Stimulated activated CD8-positive, alpha-beta memory T cell treated with anti-CD3 and anti-CD28 coated beads, Interleukin-4, amount 100 ng/mL, for 48 hours (primary cell): ENCODE results near the gene MBD6.
"Not testable (repeated sequence)": the region's sequence is repeated elsewhere in the genome, so short reads cannot be mapped to it uniquely, and the experiment has no call there.

Experiments used
- DNase-seq: peaks from one replicate; pipeline ENCODE4 v3.0.0-alpha.2; 2020

MBD6 gene

DNA sequence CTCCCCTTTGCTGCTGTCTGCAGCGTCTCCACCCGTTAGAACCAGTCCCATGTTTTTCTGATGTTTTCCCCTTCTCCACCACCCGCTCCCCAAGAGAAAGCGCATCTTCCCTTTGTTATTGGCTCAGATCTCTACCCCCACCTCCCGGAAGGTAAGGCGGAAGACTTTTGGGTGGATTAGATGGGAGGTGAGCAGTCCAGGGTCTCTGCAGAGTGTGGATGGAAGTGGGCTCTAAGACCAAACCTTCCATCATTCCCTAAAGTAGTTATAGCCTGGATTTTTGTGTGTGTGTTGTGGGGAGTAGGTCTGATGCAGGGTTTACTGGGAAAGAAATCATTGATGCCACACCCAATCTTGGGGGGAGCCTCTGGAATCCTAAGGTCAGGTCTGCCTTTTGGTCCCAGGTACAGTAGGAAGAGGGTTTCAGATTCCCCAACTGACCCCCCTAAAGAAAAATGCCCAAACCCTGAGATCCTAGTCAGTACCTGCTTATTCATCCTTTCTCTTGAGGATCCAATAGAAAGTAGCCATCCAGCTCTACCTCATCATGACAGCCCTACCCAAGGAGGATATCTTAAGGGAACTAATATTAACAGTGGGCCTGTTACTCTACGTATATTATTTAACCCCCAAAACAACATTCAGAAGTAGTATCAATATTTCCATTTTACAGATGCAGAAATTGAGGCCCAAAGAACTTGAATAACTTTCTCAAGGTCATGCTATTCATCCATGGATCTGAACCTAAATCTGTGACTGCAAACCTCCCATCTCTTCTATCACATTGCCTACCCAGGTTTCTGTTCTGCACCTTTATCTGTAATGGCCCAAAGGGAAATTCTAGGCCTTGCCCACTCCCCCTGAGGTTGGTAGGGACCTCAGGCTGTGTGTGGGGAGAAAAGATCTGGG lies 28.3 kb downstream of the MBD6 start:
- no peak for DNase-seq

- no peak for DNase-seq
Observed at GRCh38 chr12:57551637-57552305, 29.1 kb downstream of the MBD6 start.

- no peak for DNase-seq
Observed at GRCh38 chr12:57552306-57552651, 29.7 kb downstream of the MBD6 start.

DNA sequence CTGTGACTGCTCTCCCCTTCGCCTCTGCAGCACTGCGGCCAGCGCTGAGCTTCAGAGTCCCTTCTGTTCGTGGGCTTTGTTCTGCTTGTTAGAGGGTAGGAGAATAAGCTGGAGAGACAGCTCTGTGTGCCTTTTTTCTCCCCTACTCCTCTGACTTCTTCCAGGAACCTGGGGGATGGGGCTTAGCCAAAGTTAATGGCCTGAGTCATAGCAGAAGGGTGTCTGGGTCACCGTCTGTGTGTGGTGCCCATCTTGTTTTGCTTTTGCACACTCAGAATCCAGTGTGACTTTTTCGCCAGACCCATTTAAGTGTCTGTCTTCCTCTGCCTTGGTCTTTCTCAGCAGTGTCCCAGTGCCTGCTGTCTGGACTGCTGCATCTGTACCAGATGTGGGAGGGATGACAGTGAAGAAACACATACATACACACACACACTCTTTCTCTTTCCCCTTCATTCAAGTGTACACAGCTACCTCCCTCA lies 30.2 kb downstream of the MBD6 start:
- no peak for DNase-seq

GRCh38 chr12:57553343-57554202 lies 30.9 kb downstream of the MBD6 start:
- DNase-seq = no peak

- no peak for DNase-seq
Observed at GRCh38 chr12:57554453-57554852, 31.8 kb downstream of the MBD6 start.

DNA sequence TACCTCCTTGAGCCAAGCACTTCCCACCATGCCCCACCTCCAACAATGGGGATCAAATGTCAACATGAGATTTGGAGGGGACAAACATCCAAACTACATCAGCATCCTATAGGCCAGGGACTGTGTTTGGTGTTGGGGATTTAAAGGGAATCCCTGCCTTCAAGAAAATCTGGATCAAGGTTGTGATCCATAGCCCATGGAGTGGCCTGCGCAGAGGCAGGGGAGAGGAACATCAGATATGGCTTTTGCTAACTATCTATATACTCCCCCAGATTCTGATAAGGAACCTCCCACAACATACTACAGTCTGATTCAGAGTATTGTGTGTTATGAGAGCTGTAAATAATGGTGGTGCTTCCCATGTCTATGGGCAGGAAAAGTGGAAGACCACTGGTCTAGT lies 32.3 kb downstream of the MBD6 start:
- DNase-seq = no peak

DNA sequence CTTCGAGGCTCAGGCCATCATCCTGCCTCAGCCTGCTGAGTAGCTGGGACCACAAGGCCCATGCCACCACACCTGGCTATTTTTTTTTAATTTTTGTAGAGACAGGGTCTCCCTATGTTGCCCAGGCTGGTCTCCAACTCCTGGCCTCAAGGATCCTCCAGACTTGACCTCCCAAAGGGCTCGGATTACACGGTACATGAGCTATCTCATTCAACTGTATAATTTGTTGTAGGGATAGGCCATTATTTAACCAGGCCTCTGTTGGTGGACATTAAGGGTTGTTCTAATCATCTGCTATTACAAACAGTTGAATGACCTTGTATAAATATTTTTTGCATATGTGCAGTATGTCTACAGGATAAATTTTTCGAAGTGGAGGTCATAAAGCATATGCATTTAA lies 36.2 kb downstream of the MBD6 start:
- DNase-seq = no peak

GRCh38 chr12:57560516-57560915 lies 37.9 kb downstream of the MBD6 start:
- DNase-seq = no peak

GRCh38 chr12:57561117-57561516 lies 38.5 kb downstream of the MBD6 start:
- DNase-seq = not testable (repeated sequence)

DNA sequence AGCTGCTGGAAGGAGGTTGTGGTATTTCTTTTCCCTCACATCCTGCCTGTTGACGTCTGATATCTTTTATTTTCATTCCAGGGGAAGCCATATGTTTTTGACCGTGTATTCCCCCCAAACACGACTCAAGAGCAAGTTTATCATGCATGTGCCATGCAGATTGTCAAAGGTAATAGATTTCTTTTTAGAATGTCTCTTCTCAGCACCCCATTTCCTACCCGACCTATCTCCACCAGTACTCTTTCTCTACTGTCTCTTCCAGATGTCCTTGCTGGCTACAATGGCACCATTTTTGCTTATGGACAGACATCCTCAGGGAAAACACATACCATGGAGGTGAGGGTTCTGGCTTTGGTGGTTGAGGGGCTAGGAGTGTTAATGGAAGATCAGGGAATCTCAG lies 40.7 kb downstream of the MBD6 start:
- DNase-seq = no peak

- no peak for DNase-seq
Observed at GRCh38 chr12:57564178-57564740, 41.6 kb downstream of the MBD6 start.

GRCh38 chr12:57568838-57569237 lies 46.2 kb downstream of the MBD6 start:
- DNase-seq = no peak

- no peak for DNase-seq
Observed at GRCh38 chr12:57569858-57570257, 47.2 kb downstream of the MBD6 start.

- DNase-seq = not testable (repeated sequence)
Observed at GRCh38 chr12:57570438-57570837, 47.8 kb downstream of the MBD6 start.

DNA sequence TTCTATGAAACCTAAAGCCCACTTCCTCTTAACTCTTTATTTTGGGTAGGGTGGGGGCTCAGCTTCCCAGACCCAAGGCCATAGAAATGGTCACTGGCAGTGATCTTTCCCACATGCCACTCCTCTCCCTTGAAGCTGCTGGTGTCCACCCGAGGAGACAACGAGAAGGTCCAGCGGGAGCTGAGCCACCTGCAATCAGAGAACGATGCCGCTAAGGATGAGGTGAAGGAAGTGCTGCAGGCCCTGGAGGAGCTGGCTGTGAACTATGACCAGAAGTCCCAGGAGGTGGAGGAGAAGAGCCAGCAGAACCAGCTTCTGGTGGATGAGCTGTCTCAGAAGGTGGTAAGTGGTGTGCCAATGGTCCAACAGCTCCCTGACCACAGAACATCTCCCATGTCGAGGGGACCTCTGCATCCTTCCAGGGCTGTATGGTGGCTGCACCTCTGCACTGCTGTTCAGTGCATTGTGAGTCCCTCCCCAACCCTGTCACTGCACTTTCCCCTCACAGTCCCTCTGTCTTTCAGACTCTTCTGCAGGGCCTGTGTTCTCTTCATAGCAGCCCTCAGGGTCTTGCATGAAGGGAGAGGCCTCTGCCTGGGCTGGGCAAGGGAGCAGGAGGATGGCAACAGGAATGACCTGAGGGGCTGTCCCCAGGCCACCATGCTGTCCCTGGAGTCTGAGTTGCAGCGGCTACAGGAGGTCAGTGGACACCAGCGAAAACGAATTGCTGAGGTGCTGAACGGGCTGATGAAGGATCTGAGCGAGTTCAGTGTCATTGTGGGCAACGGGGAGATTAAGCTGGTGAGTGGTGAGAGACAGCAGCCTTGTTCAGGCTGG lies 49.5 kb downstream of the MBD6 start:
- no peak for DNase-seq

- DNase-seq = no peak
Observed at GRCh38 chr12:57574795-57575194, 52.2 kb downstream of the MBD6 start.

DNA sequence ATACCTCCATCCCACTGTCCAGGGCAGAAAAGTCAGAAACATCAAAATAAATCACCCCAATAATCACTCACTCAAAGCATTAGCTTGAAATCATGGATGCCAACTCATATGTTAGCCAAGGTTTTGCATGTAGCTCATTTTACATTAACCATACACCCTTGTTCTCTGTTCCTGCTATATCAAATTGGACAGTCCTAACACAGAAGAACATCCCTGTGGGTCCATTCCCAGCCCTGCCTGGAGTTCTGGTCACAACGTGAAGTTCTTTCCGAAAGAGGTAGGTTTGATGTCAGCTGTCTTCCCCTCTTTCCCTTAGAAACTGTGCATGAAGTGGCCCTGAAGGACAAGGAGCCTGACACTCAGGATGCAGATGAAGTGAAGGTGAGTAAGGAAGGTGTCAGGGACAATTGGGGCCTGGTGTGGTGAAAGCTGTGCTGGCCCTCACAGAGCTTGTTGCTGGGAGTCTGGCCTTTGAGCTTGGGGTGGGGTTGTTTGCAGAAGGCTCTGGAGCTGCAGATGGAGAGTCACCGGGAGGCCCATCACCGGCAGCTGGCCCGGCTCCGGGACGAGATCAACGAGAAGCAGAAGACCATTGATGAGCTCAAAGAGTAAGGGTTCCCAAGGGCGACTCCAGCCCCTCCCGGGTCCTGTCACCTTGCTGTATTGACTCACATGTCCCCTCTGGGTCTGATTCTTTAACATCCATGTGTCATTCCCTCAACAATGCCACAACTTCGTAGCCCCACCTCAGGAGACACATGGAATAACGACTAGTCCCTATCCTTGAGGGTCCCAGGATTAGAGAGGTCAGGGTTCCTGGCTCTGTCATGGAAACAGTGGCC lies 53.4 kb downstream of the MBD6 start:
- no peak for DNase-seq

DNA sequence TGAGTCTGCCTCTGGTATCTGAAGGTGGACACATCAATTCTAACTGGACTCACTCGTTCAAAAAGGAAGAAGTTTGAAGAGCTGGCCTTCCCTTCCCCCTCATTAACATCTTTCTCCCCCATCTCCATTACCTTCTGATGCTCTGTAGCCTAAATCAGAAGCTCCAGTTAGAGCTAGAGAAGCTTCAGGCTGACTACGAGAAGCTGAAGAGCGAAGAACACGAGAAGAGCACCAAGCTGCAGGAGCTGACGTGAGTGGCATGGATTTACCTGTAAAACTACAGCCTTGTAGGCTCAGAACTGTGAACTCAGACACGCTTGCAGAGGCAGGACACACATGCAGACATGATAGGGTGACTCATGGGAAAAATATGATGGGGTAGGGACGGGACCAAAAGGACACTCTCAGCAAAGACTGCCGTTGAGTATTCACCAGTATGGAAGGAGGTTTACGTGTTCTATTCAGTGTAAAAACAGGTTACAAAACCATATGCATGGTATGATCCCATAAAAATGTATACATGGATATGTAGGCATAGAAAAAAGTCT lies 54.1 kb downstream of the MBD6 start:
- DNase-seq = no peak

DNA sequence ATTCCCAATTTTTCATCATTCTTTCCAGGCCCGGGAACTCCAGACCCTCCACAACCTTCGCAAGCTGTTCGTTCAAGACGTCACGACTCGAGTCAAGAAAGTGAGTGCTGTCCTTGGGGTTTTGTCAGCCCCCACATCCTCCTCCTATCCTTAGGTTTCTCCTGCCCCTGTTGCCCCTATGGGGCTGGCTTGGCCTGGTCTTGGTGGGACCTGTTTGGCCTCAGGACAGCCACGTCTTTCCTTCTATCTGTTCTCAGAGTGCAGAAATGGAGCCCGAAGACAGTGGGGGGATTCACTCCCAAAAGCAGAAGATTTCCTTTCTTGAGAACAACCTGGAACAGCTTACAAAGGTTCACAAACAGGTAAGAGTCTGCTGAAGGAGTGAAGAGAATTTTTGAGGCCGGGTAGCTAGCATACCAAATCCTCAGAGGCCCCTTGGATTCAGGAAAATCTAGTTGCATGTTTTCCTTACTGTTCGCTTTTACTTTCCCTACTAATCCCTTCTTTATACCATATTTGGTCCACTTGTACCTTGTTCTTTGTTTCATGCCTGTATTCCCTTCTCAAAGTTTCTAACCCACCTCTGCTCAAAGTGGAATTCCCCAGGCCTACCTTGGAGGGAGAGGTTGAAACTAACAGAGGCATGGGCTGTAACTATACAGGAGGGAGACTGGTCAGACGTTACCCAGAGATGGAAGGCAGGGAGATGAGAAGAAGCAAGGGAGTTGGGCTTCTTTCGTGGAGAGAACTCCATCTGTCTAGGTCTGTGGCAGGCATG lies 55.5 kb downstream of the MBD6 start:
- DNase-seq = no peak
